Measurements from ENCODE around the gene ARID1B. TPM values are rescaled to one million over a fixed set of nuclear protein-coding genes. Genes with fewer than 3 reads are reported as not detected.

The ARID1B gene
- total RNA-seq, 4 donors from 2014 or later: 157 to 315 (median 206) TPM

GRCh38 chr6:156919370-156919769, 142.2 kb downstream of the ARID1B start:
- H3K27ac ChIP-seq: no peak overlapping the region
- 95% methylated on average over 2 of the region's 2 CpGs for WGBS, 2 donors
- DNase-seq: peak in 1 of 2 donors; percentile 25
- no peak for TF ChIP-seq POLR2A (IDR thresholded peaks at IDR 0.05)
- TF ChIP-seq, protein P1, sequence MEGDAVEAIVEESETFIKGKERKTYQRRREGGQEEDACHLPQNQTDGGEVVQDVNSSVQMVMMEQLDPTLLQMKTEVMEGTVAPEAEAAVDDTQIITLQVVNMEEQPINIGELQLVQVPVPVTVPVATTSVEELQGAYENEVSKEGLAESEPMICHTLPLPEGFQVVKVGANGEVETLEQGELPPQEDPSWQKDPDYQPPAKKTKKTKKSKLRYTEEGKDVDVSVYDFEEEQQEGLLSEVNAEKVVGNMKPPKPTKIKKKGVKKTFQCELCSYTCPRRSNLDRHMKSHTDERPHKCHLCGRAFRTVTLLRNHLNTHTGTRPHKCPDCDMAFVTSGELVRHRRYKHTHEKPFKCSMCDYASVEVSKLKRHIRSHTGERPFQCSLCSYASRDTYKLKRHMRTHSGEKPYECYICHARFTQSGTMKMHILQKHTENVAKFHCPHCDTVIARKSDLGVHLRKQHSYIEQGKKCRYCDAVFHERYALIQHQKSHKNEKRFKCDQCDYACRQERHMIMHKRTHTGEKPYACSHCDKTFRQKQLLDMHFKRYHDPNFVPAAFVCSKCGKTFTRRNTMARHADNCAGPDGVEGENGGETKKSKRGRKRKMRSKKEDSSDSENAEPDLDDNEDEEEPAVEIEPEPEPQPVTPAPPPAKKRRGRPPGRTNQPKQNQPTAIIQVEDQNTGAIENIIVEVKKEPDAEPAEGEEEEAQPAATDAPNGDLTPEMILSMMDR (IDR thresholded peaks at IDR 0.05): no peak
- H3K9me3 ChIP-seq: no peaks in the 10 kb centered on the region
- no peaks in the 10 kb centered on the region for H3K36me3 ChIP-seq
- H3K4me3 ChIP-seq (replicated peaks in 1 of 3): no peak overlapping the region
- peaks cover 25 to 44% of the 10 kb centered on the region in 2 donors for H3K4me1 ChIP-seq
- H3K27me3 ChIP-seq: no peaks in the 10 kb centered on the region
- intact Hi-C loops (cut with DNase I): no loop called here

DNA sequence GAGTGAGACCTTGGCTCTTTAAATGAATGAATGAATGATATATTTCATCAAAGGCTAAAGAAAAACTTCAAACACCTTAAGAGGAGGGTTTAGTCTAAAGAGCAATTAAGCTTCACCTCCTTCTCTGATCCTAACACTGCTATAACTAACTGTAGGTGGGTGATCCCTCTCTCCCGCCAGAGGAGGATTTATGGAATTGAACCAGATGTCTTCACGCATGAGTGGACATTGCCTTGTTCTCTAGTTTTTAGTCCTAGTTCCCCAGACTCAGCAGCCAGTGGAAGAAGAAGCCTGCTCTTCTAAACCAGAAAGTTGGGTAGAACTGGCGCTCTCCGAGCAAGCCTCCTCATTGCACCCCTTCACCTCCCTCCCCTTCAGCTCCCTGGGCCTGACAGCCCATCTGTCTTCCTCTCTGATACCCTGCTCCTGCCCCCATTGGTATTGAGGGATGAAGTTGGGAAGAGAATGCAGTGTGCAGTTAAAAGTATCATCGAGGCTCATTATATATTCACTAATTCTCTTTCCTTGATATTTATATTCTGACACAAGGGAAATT, 142.7 kb downstream of the ARID1B start:
- Histone ChIP-seq H3K36me3 (no peaks in the 10 kb centered on the region), H3K27me3 (no peaks in the 10 kb centered on the region), H3K9me3 (no peaks in the 10 kb centered on the region), H3K27ac (no peak overlapping the region), H3K4me1 (peaks cover 26 to 48% of the 10 kb centered on the region in 2 donors), H3K4me3 (replicated peaks in 1 of 3) (no peak overlapping the region)
- intact Hi-C loops (cut with DNase I): no loop called here
- 78 to 81% methylated on average over 5 of the region's 5 CpGs for WGBS, 2 donors
- DNase-seq: no peak
- no peak for TF ChIP-seq POLR2A (IDR thresholded peaks at IDR 0.05)
- TF ChIP-seq, protein P1 (IDR thresholded peaks at IDR 0.05): no peak

GRCh38 chr6:156924246-156924645, 147.1 kb downstream of the ARID1B start:
- Histone ChIP-seq H3K36me3 (no peaks in the 10 kb centered on the region), H3K4me1 (peaks cover 22 to 35% of the 10 kb centered on the region in 2 donors), H3K27ac (no peak overlapping the region), H3K4me3 (replicated peaks in 1 of 3) (no peak overlapping the region), H3K9me3 (no peaks in the 10 kb centered on the region), H3K27me3 (no peaks in the 10 kb centered on the region)
- TF ChIP-seq POLR2A (IDR thresholded peaks at IDR 0.05): no peak
- TF ChIP-seq, protein P1 (IDR thresholded peaks at IDR 0.05): no peak
- no peak for DNase-seq
- WGBS, 2 donors: 84 to 88% methylated on average over 4 of the region's 4 CpGs
- intact Hi-C loops (cut with DNase I): no loop called here

DNA sequence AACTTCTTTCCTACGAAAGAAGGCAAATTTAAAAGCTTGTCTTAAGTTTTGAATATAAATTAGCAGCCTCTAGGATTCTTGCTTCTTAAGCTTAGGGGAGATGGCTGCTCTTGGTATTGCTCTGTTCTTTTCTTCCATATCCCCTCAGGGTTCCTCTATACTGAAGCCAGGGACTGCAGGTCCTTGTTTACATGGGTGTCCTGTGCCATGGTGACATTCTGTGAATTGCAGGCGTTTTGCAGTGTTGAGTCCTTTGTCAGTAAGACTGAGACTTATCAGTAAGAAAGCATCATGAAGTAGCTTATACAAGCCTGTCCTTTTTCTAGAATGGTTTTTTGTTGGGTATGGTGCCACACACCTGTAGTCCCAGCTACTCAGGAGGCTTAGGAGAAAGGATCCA, 147.8 kb downstream of the ARID1B start:
- H3K36me3 ChIP-seq: no peaks in the 10 kb centered on the region
- peaks cover 21 to 27% of the 10 kb centered on the region in 2 donors for H3K4me1 ChIP-seq
- DNase-seq: no peak
- no peak overlapping the region for H3K27ac ChIP-seq
- no peak for TF ChIP-seq POLR2A (IDR thresholded peaks at IDR 0.05)
- TF ChIP-seq, protein P1 (IDR thresholded peaks at IDR 0.05): no peak
- intact Hi-C loops (cut with DNase I): no loop called here
- H3K27me3 ChIP-seq: no peaks in the 10 kb centered on the region
- 71 to 76% methylated on average over 2 of the region's 2 CpGs for WGBS, 2 donors
- no peak overlapping the region for H3K4me3 ChIP-seq (replicated peaks in 1 of 3)
- no peaks in the 10 kb centered on the region for H3K9me3 ChIP-seq

DNA sequence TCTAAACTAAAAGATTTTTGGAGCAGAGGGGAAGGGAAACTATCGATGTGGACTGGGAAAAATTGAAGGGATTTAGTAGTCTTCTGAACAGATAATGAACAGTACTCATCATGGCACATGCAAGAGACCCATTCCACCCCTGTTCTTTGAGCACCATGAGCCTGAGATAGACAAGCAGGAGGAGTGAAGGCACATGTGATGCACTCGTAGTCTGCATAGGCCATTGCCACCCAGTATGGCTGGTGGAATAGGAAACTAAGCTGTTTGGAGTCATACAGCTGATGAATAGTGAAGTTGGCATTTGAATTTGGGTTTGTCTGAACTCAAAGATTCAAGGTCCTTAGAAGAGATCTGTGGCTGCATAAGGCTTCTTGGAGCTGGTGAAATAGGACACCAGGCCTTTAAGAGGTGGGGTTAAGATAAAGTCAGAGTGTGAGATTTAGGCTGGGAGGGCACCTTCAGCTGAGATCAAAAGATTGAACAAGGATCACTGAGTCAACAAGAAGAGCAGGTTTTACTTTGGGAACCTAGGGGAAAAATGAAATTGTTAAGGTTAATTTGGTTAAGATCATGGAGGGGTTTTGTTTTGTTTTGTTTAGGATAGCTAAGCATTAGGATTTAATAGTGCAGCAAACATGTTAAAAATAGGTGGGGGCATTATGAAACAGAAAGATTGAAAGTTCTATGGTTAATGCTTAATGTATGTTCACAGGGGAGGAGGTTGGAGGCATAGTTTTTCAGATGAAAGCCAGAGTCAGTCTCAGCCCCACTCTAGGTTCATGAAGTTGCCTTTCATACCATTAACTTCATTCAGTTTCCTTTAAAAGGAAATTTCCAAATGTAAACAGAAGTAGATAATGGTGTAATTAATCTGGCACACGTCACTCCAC, 148.8 kb downstream of the ARID1B start:
- TF ChIP-seq, protein P1 (IDR thresholded peaks at IDR 0.05): no peak
- no peak for TF ChIP-seq POLR2A (IDR thresholded peaks at IDR 0.05)
- H3K9me3 ChIP-seq: no peaks in the 10 kb centered on the region
- no peak for DNase-seq
- peaks cover 21 to 26% of the 10 kb centered on the region in 2 donors for H3K4me1 ChIP-seq
- H3K36me3 ChIP-seq: no peaks in the 10 kb centered on the region
- H3K4me3 ChIP-seq (replicated peaks in 1 of 3): no peak overlapping the region
- intact Hi-C loops (cut with DNase I): no loop called here
- H3K27ac ChIP-seq: peak overlapping the region in 1 of 3 donors; percentile 10
- WGBS, 2 donors: 81 to 82% methylated on average over 3 of the region's 3 CpGs
- no peaks in the 10 kb centered on the region for H3K27me3 ChIP-seq
